Peyer's patch (tissue), 4 donors: ENCODE data around the gene POMGNT1.

Experiments
- POLR2A ChIP-seq, 2 donors: fragments of 450-650 bp; IDR thresholded peaks; one replicate each; pipeline ENCODE4 v1.5.1; 2017; ENCODE audit warnings: antibody characterized with exemption in 2 of 2, mild to moderate bottlenecking in 2 of 2, moderate library complexity in 2 of 2
- TF ChIP-seq, protein P1 (sequence below), 6 experiments: fragments of 450-650 bp in 4 of 6; fragments of 200-600 bp in 2 of 6; sonication (generic) in 1 of 6; IDR thresholded peaks; one replicate each; pipeline ENCODE4 v1.5.1; 2017 to 2019; ENCODE audit warnings: antibody characterized with exemption in 6 of 6, mild to moderate bottlenecking in 3 of 6, moderate library complexity in 1 of 6

DNA sequence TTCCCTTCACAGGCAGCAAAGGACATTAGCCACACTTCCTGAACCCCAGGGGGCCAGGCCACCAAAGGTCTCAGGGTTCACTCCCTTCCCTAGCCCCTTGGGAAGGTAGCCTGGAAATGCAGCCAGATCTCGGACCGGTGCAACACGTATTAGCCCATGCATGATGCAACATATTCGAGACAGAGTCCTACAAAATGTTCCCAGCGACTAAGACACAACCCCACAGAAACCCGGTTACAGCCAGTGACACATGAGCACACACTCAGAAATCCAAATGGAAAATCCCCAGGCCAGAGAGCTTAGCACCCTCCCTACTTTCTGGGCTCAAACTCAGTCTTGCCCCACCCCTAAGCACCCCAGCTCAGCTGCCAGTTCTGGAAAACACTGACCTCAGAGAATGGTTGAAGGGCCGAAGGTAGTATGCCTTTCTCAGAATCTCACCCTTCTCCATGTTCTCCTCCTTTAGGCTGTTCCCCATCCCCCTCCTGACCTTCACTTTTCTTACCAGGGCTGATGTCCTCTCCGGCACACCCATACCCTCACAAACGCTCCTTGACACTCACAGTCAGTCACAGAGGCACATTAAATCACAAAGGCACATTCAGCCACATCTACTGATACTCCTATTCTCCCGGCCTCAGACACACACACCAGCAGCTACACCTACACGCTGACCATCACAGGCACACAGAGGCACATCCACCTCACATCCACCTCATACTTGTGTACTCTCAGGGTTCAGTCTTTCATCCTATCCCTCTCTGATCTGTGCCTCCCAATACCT lies 23.6 kb downstream of the POMGNT1 start, which contains the start of gene TSPAN1:
- TF ChIP-seq, protein P1, sequence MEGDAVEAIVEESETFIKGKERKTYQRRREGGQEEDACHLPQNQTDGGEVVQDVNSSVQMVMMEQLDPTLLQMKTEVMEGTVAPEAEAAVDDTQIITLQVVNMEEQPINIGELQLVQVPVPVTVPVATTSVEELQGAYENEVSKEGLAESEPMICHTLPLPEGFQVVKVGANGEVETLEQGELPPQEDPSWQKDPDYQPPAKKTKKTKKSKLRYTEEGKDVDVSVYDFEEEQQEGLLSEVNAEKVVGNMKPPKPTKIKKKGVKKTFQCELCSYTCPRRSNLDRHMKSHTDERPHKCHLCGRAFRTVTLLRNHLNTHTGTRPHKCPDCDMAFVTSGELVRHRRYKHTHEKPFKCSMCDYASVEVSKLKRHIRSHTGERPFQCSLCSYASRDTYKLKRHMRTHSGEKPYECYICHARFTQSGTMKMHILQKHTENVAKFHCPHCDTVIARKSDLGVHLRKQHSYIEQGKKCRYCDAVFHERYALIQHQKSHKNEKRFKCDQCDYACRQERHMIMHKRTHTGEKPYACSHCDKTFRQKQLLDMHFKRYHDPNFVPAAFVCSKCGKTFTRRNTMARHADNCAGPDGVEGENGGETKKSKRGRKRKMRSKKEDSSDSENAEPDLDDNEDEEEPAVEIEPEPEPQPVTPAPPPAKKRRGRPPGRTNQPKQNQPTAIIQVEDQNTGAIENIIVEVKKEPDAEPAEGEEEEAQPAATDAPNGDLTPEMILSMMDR (IDR thresholded peaks at IDR 0.05): no peak
- TF ChIP-seq POLR2A (IDR thresholded peaks at IDR 0.05): no peak
